ENCODE measurements around the gene FAM171A1.
"Not testable (repeated sequence)": the region's sequence is repeated elsewhere in the genome, so short reads cannot be mapped to it uniquely, and the experiment has no call there.

The FAM171A1 gene

GRCh38 chr10:15315286-15315685 lies 55.8 kb downstream of the FAM171A1 start:
- DNase-seq = no peak

GRCh38 chr10:15314482-15315045 lies 56.5 kb downstream of the FAM171A1 start:
- DNase-seq = no peak

- DNase-seq = no peak
Observed at GRCh38 chr10:15313843-15314242, 57.2 kb downstream of the FAM171A1 start.

- DNase-seq = no peak
Observed at GRCh38 chr10:15313047-15313446, 58.0 kb downstream of the FAM171A1 start.

- DNase-seq = no peak
Observed at GRCh38 chr10:15311569-15312280, 59.4 kb downstream of the FAM171A1 start.

GRCh38 chr10:15310776-15311568 lies 60.1 kb downstream of the FAM171A1 start:
- no peak for DNase-seq

GRCh38 chr10:15309221-15309620 lies 61.9 kb downstream of the FAM171A1 start:
- DNase-seq = no peak

GRCh38 chr10:15306735-15307280 lies 64.3 kb downstream of the FAM171A1 start:
- DNase-seq = no peak

- no peak for DNase-seq
Observed at GRCh38 chr10:15305634-15306033, 65.5 kb downstream of the FAM171A1 start.

GRCh38 chr10:15305161-15305560 lies 65.9 kb downstream of the FAM171A1 start:
- DNase-seq = no peak

- DNase-seq = not testable (repeated sequence)
Observed at GRCh38 chr10:15302188-15302956, 68.7 kb downstream of the FAM171A1 start.

- no peak for DNase-seq
Observed at GRCh38 chr10:15300697-15301096, 70.4 kb downstream of the FAM171A1 start.

GRCh38 chr10:15300145-15300544 lies 70.9 kb downstream of the FAM171A1 start:
- DNase-seq = no peak

- DNase-seq = no peak
Observed at GRCh38 chr10:15296701-15297100, 74.4 kb downstream of the FAM171A1 start.

GRCh38 chr10:15295537-15296325 lies 75.4 kb downstream of the FAM171A1 start:
- DNase-seq = no peak

- DNase-seq = no peak
Observed at GRCh38 chr10:15293862-15294842, 76.9 kb downstream of the FAM171A1 start.

- DNase-seq = no peak
Observed at GRCh38 chr10:15290671-15291070, 80.4 kb downstream of the FAM171A1 start.

GRCh38 chr10:15290150-15290549 lies 80.9 kb downstream of the FAM171A1 start:
- no peak for DNase-seq

GRCh38 chr10:15280974-15281373 lies 90.1 kb downstream of the FAM171A1 start:
- no peak for DNase-seq

GRCh38 chr10:15280462-15280861 lies 90.6 kb downstream of the FAM171A1 start:
- no peak for DNase-seq

- DNase-seq = no peak
Observed at GRCh38 chr10:15279236-15279635, 91.9 kb downstream of the FAM171A1 start.
